GM21528 (cell line): Measurements from ENCODE around the gene CDK16.

Experiments
- ATAC-seq: cut with Tn5 transposase; IDR thresholded peaks from one replicate; pipeline ENCODE4 v1.9.1; 2021; ENCODE audit warnings: mild to moderate bottlenecking, moderate library complexity; ENCODE audit not compliant: unreplicated experiment, low FRiP score

The CDK16 gene

GRCh38 chrX:47204970-47205369 is 13.5 kb upstream of the CDK16 start:
- no peak for ATAC-seq

- ATAC-seq, result no peak
These were observed 12.2 kb upstream of the CDK16 start for GRCh38 chrX:47206316-47206715.

GRCh38 chrX:47208108-47208507 is 10.4 kb upstream of the CDK16 start:
- ATAC-seq, result no peak

- no peak for ATAC-seq
These were observed 8.8 kb upstream of the CDK16 start for GRCh38 chrX:47209508-47210238.

GRCh38 chrX:47210661-47211425 is 7.6 kb upstream of the CDK16 start:
- no peak for ATAC-seq

GRCh38 chrX:47212381-47213293 is 5.8 kb upstream of the CDK16 start:
- ATAC-seq, result no peak

GRCh38 chrX:47214435-47215077 is 3.9 kb upstream of the CDK16 start:
- no peak for ATAC-seq

- ATAC-seq, result no peak
These were observed 3.1 kb upstream of the CDK16 start for GRCh38 chrX:47215291-47215900.

- no peak for ATAC-seq
These were observed 2.0 kb upstream of the CDK16 start for GRCh38 chrX:47216393-47216925.

- ATAC-seq, result no peak
These were observed 1.2 kb upstream of the CDK16 start for GRCh38 chrX:47217121-47217851.

GRCh38 chrX:47217852-47218279 is 615 bp upstream of the CDK16 start:
- ATAC-seq, result peak; percentile 88

GRCh38 chrX:47218920-47219815 is 687 bp downstream of the CDK16 start:
- ATAC-seq, result no peak

GRCh38 chrX:47221756-47222155 is 3.3 kb downstream of the CDK16 start:
- no peak for ATAC-seq

- ATAC-seq, result no peak
These were observed 4.4 kb downstream of the CDK16 start for GRCh38 chrX:47222751-47223350.

GRCh38 chrX:47223476-47224250 is 5.2 kb downstream of the CDK16 start:
- ATAC-seq, result no peak

GRCh38 chrX:47224266-47224895 is 5.9 kb downstream of the CDK16 start:
- ATAC-seq, result no peak
